Urinary bladder (tissue), 4 donors: Measurements from ENCODE around the gene CTR9. TPM values are rescaled to one million over a fixed set of nuclear protein-coding genes. Genes with fewer than 3 reads are reported as not detected.
A peak's percentile ranks its signal among the peaks of the same experiment; 100 is the strongest.

ENCODE experiments used
- DNase-seq: peaks from one replicate; pipeline ENCODE4 v3.0.0-alpha.2; 2015; ENCODE audit errors: extremely low spot score
- H3K27ac ChIP-seq: one replicate; pipeline ENCODE4 v1.5.1; 2013; ENCODE audit warnings: low read depth, mild to moderate bottlenecking, moderate library complexity
- H3K36me3 ChIP-seq: one replicate; pipeline ENCODE4 v1.6.1; 2013; ENCODE audit warnings: mild to moderate bottlenecking, moderate library complexity; ENCODE audit not compliant: insufficient read depth
- H3K4me1 ChIP-seq: one replicate; pipeline ENCODE4 v1.6.1; 2013; ENCODE audit warnings: mild to moderate bottlenecking, moderate library complexity; ENCODE audit not compliant: insufficient read depth
- H3K4me3 ChIP-seq: one replicate; pipeline ENCODE4 v1.5.1; 2013; ENCODE audit warnings: low read depth, low read length
- WGBS: extraction: QIAGEN DNeasy Blood & Tissue Kit; methylation state at CpG from one replicate; pipeline ENCODE4 v1.1.7; 2013; 5-methylcytosine and 5-hydroxymethylcytosine counted together
- polyA plus RNA-seq: library from polyadenylated mRNA; stranded (reverse); fragments of 200-250 nt; gene quantifications from one replicate; pipeline ENCODE4 v1.2.3, GENCODE V29; 2013
- total RNA-seq: library from RNA; depleted of rRNA; stranded (reverse); fragments of >200 nt; gene quantifications from one replicate; pipeline ENCODE4 v1.2.3, GENCODE V29; 2014
- donor health status: healthy with polysubstance abuse.
- donor health status: healthy.

The CTR9 gene
- total and polyA plus RNA-seq, 2 donors, result 18.9 to 38.3 TPM

DNA sequence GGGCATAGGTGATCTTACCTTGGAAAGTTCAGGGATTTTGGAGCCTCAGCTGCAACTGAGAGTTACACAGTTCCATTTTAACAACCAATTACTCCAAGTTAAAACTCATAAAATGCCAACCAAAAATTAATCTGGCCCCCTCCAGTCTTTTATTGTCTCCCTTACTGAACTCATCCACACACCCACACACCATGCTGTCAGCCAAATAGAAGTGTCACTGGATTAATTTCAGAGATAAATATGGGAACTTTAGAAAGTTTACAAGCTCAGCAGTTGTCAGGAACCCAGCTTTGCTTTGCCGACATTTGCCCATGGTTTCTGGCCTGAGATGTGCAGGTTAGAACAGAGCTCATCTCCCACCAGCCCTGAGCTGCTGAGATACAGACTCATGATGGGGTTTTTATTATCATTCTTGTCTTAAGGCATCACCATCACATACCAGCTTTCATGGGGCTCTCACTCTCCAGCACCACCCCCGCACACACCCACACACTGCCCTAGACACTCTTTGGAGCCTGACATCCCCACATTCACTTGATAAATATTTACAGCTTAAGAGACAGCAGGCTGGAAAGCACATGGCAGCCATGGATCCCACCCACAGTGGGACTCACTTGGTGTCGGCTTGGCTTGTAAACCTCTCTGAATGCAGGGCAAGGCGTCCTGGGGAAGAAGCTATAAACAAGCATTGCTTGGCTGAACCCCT, 23.7 kb upstream of the CTR9 start:
- Histone ChIP-seq H3K4me1 (no peaks in the 10 kb centered on the region), H3K27ac (no peak overlapping the region), H3K4me3 (no peak overlapping the region), H3K36me3 (no peaks in the 10 kb centered on the region)
- 25% methylated on average over 4 of the region's 4 CpGs for WGBS
- DNase-seq, result no peak

DNA sequence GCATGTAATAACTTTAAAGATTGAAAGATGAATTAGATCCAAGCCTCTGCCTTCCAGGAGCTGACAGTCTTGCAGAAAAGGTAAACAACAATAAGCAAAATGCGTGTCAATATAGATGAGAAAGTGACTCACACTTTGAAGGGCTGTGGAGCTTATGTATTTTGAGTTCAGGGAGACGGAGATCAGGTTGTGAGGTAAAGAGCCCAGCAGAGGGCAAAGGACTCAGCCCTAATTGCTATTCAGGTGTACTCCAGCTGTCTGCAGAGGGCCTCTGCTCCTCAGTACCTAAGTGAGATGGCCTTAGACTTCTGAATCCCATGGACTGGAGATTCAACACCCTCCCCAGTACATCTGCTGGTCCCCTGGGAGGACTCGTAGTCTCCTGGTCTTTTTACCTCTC, 22.9 kb upstream of the CTR9 start:
- no peak overlapping the region for H3K27ac ChIP-seq

DNA sequence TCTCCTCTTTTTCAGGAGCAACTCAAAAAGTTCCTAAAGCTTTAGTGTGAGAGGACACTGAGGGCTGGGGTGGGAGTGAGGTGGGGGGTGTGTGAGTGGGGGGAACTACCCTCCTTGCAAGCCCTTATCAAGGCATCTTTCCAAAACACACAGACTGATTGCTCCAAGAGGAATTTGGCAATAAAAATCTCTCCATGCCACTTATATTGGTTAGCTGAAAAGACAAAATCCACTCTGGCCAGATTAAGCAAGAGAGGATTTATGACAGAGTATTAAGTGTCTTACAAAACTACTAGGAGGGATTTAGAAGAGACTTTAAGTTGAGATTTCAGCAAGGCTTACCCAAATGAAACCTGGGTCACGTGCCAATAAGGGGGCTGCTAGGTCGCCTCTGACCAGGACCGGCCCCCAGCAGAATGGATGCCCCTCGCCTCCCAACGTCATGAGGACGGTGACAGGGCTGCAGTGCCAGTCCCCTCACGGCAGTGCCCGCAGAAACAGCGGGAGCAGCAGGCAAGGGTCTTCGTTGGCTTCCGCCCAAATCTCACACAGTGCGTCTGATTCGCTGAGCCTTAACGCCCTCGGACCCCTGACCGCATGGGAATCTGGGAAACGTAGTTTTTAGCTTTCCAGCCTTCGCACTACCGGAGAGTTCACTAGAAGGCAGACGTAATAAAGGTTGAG, 22.1 kb upstream of the CTR9 start:
- 22% methylated on average over 20 of the region's 20 CpGs for WGBS
- H3K27ac ChIP-seq, result no peak overlapping the region
- no peaks in the 10 kb centered on the region for H3K36me3 ChIP-seq
- no peaks in the 10 kb centered on the region for H3K4me1 ChIP-seq
- H3K4me3 ChIP-seq, result no peak overlapping the region
- DNase-seq, result no peak

More for the DNA sequence above, 22.9 kb upstream of the CTR9 start:
- 61% methylated on average over 3 of the region's 3 CpGs for WGBS
- H3K4me3 ChIP-seq, result no peak overlapping the region
- DNase-seq, result no peak
- no peaks in the 10 kb centered on the region for H3K4me1 ChIP-seq
- H3K36me3 ChIP-seq, result no peaks in the 10 kb centered on the region

DNA sequence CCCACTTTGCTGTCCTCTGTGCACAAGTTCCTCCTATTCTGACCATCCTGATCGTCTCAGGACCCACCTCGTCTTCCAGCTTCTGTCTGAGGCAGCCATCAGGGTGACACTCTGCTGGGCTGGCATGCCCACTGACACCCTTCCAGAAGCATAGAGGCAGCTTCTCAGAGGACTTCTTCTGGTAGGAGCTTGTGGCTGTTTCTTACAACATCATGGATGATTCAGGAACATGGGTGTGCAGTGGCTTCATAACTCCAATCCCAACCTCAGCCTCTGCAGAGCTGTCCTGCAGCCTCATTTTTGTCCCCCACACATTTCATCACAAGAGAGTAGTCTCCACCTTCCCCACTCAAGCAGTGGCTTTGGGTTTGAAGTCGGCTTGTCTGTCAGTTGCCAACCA, 20.9 kb upstream of the CTR9 start:
- Histone ChIP-seq H3K36me3 (no peaks in the 10 kb centered on the region), H3K4me1 (no peaks in the 10 kb centered on the region), H3K27ac (no peak overlapping the region), H3K4me3 (no peak overlapping the region)
- DNase-seq, result no peak
- WGBS, result 93% methylated on average over 3 of the region's 3 CpGs

DNA sequence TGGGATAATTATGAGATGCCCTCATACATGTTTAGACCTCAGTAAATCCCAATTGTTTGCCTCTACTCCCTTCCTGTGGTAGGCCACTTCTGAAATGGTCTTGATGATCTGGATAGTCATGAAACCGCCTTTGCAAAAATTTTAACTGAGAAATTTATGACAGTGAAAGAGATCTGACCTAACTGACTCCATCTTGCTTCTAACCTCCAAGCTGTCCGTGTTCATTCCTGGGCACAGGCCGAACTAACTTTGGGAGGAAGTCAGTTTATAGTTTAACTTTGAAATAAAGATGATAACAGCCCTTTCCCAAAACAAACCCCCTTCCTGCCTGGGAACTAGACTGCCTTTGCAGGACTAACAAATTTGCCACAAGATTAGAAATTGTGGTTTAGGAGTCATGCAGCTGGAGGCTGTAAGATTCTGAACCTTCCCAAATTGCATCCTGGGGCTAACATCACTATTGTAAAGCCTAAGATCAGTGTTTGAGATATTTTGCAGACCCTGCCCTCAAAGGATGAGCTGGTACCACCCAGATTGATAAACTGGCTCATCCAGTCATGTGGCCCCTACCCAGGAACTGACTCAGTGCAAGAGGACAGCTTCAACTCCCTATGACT, 19.9 kb upstream of the CTR9 start:
- WGBS, result 90% methylated on average over 3 of the region's 3 CpGs

DNA sequence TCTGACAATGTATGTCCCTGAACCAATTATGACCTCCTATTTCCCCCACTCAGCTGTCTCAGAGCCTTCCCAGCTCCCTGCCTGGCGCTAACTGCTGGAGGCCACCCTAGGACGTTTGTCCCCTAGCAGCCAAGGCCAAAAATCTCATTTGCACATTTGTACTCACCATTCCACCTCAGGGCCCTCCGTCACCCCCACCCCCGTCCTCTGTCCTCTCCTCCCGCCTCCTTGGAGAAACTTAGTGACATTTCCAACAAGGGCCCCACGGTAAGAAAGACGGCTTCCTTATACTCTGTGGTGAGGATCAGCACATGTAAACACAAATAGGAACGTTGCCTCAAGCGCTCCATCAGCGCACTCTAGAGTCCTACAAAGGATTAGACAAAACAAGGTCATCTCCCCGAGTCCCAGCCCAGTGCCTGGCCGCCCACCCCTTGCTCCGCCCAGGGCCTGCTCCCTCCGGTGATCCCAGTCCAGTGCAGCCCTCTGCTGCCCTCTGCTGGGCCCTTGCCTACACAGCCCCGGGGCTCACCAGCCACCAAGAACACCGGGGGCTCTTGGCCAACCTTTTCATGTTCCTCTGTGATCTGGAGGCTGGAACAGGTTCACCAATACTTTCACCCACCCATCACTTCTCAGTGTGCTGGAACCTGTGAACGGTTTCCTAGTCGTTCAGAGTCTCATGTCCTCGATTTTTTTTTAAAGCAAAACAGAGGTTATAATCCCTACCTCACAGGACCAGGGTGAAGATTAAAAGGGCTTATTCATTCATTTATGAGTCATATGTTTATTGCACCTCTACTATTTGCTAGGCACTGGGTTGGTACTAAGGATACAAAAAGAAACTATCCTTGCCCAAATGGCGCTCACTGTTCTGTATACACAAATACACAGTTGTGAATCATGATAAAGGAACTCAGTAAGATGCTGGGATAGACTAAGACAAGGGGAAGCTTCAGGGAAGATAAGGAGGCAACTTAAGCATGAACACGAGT, 15.3 kb upstream of the CTR9 start:
- WGBS, result 8% methylated on average over 21 of the region's 21 CpGs

More for the DNA sequence above, 19.9 kb upstream of the CTR9 start:
- H3K4me3 ChIP-seq, result no peak overlapping the region
- no peaks in the 10 kb centered on the region for H3K36me3 ChIP-seq
- H3K27ac ChIP-seq, result no peak overlapping the region
- no peak for DNase-seq
- H3K4me1 ChIP-seq, result no peaks in the 10 kb centered on the region

DNA sequence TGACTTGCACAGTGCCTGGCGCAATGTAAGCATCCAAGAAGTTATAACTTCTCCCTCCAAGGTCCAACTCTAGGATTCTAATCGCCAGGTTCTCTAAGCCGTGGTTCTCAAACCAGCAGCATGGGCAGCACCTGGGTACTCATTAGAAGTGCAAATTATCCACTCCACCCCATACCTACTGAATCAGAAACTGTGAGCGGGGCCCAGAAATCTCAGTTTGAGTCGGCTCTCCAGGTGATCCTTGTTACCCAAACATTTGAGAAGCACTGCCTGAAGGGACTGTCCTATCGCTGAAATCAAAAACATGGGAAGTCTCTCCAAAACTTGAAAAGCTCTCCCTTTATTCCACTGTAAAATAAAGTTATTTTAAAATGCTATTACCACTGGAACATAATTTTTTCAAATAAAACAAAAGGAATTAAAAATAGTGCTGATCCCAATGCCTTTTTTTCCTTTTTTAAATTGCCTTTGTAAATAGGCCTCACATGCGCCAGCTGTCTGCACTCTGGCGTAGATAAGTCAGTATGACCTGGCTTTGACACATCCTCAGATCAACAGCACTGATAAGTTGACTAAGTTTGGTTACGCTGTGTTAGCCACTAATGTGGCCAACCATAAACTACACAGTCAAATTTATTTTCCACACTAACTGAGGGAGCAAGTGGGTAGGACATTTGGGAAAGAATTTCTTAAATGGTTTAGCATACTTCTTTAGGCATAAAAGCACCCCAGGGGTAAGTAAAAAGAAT, 8.4 kb upstream of the CTR9 start:
- Histone ChIP-seq H3K4me1 (no peaks in the 10 kb centered on the region), H3K36me3 (no peaks in the 10 kb centered on the region), H3K4me3 (no peak overlapping the region), H3K27ac (no peak overlapping the region)
- 68% methylated on average over 9 of the region's 9 CpGs for WGBS
- no peak for DNase-seq

More for the DNA sequence above, 15.3 kb upstream of the CTR9 start:
- Histone ChIP-seq H3K4me1 (no peaks in the 10 kb centered on the region), H3K27ac (peak overlapping the region; percentile 55), H3K4me3 (no peak overlapping the region), H3K36me3 (no peaks in the 10 kb centered on the region)
- DNase-seq, result peak; percentile 91

DNA sequence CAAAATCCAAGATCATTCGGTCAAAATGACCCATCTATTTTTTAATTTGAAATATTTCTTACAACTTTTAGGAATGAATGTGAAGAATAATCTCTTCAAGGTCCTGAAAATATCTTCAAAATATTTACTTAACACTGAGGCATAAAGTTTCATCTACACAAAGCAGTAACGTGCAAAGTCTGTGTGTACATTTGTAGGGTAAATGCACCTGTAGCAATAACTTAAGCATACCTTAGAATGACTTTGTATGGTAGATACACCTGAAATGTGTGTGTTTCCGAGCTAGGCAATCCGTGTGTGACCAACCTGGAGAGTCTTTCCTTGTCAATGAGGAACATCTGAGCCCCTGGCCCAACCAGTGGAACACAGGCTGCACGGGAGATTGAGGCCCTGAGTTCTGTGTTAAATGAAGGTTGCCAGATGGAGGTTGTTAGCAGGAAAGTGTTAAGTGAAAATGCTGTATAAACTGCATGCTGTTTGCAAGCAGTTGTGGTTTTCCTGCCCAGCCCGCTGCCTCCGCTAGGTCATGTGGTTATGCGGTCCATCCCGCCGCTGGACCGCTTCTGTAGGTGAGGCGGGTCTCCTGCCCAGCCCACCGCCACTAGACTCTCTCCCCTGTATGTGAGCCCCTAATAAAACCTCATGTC, 7.6 kb upstream of the CTR9 start:
- WGBS, result 59% methylated on average over 13 of the region's 13 CpGs
- no peak overlapping the region for H3K27ac ChIP-seq
- H3K36me3 ChIP-seq, result no peaks in the 10 kb centered on the region
- H3K4me1 ChIP-seq, result no peaks in the 10 kb centered on the region
- no peak for DNase-seq
- no peak overlapping the region for H3K4me3 ChIP-seq

DNA sequence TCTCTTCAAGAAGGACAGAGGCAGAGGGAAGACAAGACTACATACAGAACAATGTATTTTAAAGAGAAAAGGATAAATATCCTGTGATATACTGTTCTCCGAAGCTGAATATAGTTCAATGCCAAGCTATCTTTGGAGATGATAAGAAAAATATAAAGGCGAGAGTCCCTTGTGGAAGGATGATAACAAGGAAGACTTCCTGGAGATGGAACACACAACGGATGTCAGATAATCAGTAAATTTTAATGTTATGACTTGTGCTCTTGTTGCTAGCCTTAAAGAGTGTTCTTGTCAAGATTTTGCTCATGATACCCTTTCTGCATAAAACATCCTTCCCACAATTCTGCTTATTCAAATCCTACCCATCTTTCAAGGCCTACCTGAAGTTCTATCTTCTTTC, 6.8 kb upstream of the CTR9 start:
- Histone ChIP-seq H3K27ac (no peak overlapping the region), H3K36me3 (no peaks in the 10 kb centered on the region), H3K4me3 (no peak overlapping the region), H3K4me1 (no peaks in the 10 kb centered on the region)
- no peak for DNase-seq
- WGBS, result 64% methylated on average over 3 of the region's 3 CpGs

DNA sequence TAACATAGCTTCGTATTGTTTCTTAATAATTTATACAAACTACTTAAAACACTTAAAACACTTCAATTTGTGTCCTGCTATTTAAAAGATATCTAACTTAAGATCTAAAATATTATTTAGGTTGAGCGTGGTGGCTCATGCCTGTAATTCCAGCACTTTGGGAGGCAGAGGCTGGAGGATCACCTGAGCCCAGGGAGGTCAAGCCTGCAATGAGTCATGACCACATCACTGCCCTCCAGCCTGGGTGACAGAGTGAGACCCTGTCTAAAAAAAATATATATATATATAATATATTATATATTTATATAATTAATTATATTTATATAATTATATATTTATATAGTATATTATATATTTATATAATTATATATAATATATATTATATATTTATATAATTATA, 4.2 kb upstream of the CTR9 start:
- Histone ChIP-seq H3K4me3 (no peak overlapping the region), H3K4me1 (no peaks in the 10 kb centered on the region), H3K27ac (no peak overlapping the region), H3K36me3 (no peaks in the 10 kb centered on the region)
- DNase-seq, result no peak
- WGBS, result 95% methylated on average over 2 of the region's 2 CpGs

DNA sequence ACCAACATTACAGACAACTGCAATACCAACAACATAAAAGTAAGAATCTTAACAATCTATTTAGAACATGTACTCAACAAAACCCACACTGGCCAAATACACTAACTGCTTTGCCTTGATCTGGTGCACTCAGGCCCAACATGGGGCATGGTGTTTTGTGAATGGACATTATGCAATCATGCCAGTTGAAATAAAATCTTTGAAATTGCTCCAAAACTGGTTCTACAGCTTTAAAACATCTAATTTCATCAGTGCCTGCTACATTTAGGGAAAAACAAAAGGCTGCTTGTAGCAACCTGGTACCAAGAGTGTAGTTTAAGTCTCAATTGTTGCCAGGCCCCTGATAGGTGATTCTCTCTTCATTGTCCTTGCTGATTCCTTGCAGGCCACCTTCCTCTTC, 3.3 kb upstream of the CTR9 start:
- no peak overlapping the region for H3K4me3 ChIP-seq
- H3K27ac ChIP-seq, result no peak overlapping the region
- H3K4me1 ChIP-seq, result peaks cover 2% of the 10 kb centered on the region
- DNase-seq, result no peak
- H3K36me3 ChIP-seq, result no peaks in the 10 kb centered on the region

DNA sequence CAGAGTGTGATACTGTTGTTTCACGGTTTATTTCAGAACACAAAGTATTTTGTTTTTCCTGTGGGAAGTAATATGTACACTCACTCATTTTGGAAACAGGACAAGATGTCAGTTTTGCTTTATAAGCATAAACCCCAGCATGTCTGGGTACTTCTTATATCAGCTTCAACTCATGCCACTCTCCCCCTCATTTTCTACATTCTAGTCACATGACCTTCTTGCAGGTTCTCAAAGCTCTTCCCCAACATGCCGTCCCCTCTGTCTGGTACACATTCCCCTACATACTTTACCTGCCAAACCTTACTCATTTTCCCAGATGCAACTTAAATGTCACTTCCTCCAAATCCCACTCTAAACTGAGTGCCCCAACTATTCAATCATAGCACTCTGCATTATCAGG, 1.6 kb upstream of the CTR9 start:
- H3K27ac ChIP-seq, result no peak overlapping the region
- no peak for DNase-seq
- no peak overlapping the region for H3K4me3 ChIP-seq
- peaks cover 2% of the 10 kb centered on the region for H3K4me1 ChIP-seq
- 75% methylated on average over 2 of the region's 2 CpGs for WGBS
- H3K36me3 ChIP-seq, result no peaks in the 10 kb centered on the region
